PFSK-1 (cell line): ENCODE results near the gene HSDL1.

Source experiments
- POLR2AphosphoS5 ChIP-seq: IDR thresholded peaks from 2 replicates; pipeline ENCODE4 v1.6.1; 2012; ENCODE audit warnings: low read depth, mild to moderate bottlenecking, control low read depth, low read length, moderate library complexity
- TAF1 ChIP-seq: IDR thresholded peaks from 2 replicates; pipeline ENCODE4 v1.6.1; 2012; ENCODE audit warnings: low read length, control low read depth, borderline replicate concordance; ENCODE audit not compliant: insufficient read depth

DNA sequence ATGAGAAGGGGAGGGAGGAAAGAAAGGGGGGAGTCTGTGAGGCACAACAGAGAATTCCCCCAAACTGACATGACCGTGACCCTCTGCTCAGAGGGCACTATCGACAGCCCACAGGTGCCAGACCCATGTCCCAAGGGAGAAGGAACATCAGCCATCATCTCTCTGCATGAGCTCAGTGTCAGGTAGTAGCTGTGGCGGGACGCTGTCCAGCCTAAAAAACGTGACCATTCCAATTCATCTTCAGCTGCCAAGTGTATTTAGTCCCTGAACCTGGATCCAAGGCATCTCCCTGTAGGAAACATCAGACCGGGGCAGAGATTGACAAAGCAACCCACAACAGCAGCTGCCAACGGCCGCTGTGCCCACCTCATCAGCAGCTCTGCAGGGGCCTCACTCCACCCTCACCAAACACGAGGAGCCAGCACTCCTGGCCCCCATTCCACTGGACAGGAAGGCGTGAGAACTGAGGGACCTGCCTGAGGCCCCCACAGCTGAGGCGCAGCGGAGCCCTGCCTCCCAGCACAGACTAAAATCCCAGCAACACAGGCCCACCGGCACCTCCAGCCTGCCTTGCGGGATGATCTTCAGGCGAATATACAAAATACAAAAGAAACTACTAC, 33.3 kb upstream of the HSDL1 start:
- no peak for TF ChIP-seq POLR2AphosphoS5
- TF ChIP-seq TAF1 = no peak
